Lower lobe of right lung (tissue), 2 donors: ENCODE results near the gene DNAJB13. TPM values are rescaled to one million over a fixed set of nuclear protein-coding genes. Genes with fewer than 3 reads are reported as not detected.

Experiments used
- ATAC-seq, 2 donors: fragments of 200-7000 bp; cut with Tn5 transposase; one replicate each; pipeline ENCODE4 v1.9.1; 2020 to 2022; ENCODE audit warnings: mild to moderate bottlenecking in 2 of 2, moderate library complexity in 2 of 2
- DNase-seq: peaks from one replicate; pipeline ENCODE4 v3.0.0-alpha.2; 2020
- H3K27ac ChIP-seq: fragments of 200-600 bp; one replicate; pipeline ENCODE4 v1.8.0; 2022
- H3K27me3 ChIP-seq: fragments of 200-600 bp; one replicate; pipeline ENCODE4 v1.8.0; 2022; ENCODE audit warnings: low read depth
- H3K36me3 ChIP-seq: fragments of 200-600 bp; one replicate; pipeline ENCODE4 v1.8.0; 2022; ENCODE audit warnings: mild to moderate bottlenecking
- H3K4me1 ChIP-seq: fragments of 200-600 bp; one replicate; pipeline ENCODE4 v1.8.0; 2022
- H3K4me3 ChIP-seq: fragments of 200-600 bp; one replicate; pipeline ENCODE4 v1.8.0; 2022; ENCODE audit warnings: mild to moderate bottlenecking
- H3K9me3 ChIP-seq: fragments of 200-600 bp; one replicate; pipeline ENCODE4 v1.8.0; 2022
- intact Hi-C: fragments of 100-400 bp; cut with DNase I; formaldehyde crosslinking; loops from one replicate; pipeline ENCODE4 v1.11.0; 2022
- total RNA-seq: library from RNA; stranded (reverse); fragmentation: NEBNext Ultra II Directional; extraction: Animal tissue kit (Norgen Biotek cat#: 25700); gene quantifications from one replicate; pipeline ENCODE4 v1.2.1, GENCODE V29; 2021
- TF ChIP-seq, protein P1 (sequence below): fragments of 200-600 bp; IDR thresholded peaks from one replicate; pipeline ENCODE4 v1.8.0; 2022; ENCODE audit warnings: antibody characterized with exemption, mild to moderate bottlenecking
- donor health status: DM: no; HTN: yes; CAD: no; lungs with severe emphysema.

The DNAJB13 gene
- total RNA-seq, 1 donor from 2014 or later, result 7.5 TPM

DNA sequence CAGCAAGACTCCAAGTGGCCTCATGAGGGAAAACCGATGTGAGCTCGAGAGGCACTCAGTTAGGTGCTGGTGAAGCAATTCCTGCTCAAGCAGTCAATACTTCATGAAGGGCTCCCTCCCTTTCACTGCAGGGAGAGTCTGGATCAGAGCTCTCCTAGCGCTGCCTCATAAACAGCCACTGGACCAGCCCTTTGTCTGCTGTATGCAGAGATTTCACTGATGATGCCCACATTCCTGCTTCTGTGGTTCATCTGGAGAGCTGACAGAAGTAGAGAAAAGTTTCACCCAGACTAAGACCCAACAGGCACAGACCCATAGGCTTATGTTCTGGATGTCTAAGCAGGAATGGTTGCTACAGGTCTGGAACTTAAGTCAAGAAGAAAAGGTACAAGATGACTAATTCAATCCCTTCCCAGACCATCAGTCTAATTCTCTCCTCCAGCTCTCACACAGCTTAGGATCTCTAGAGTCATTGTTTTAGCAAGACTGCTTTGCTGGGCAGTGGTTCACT, 27.8 kb downstream of the DNAJB13 start:
- H3K27ac ChIP-seq, result peak overlapping the region; percentile 93
- TF ChIP-seq, protein P1, sequence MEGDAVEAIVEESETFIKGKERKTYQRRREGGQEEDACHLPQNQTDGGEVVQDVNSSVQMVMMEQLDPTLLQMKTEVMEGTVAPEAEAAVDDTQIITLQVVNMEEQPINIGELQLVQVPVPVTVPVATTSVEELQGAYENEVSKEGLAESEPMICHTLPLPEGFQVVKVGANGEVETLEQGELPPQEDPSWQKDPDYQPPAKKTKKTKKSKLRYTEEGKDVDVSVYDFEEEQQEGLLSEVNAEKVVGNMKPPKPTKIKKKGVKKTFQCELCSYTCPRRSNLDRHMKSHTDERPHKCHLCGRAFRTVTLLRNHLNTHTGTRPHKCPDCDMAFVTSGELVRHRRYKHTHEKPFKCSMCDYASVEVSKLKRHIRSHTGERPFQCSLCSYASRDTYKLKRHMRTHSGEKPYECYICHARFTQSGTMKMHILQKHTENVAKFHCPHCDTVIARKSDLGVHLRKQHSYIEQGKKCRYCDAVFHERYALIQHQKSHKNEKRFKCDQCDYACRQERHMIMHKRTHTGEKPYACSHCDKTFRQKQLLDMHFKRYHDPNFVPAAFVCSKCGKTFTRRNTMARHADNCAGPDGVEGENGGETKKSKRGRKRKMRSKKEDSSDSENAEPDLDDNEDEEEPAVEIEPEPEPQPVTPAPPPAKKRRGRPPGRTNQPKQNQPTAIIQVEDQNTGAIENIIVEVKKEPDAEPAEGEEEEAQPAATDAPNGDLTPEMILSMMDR, result no peak
- no peaks in the 10 kb centered on the region for H3K27me3 ChIP-seq
- intact Hi-C loops, result no loop called here
- H3K4me3 ChIP-seq, result no peak overlapping the region
- ATAC-seq (no peak), DNase-seq (no peak)
- peaks cover 60% of the 10 kb centered on the region for H3K4me1 ChIP-seq
- H3K9me3 ChIP-seq, result no peaks in the 10 kb centered on the region
- peaks cover 56% of the 10 kb centered on the region for H3K36me3 ChIP-seq

DNA sequence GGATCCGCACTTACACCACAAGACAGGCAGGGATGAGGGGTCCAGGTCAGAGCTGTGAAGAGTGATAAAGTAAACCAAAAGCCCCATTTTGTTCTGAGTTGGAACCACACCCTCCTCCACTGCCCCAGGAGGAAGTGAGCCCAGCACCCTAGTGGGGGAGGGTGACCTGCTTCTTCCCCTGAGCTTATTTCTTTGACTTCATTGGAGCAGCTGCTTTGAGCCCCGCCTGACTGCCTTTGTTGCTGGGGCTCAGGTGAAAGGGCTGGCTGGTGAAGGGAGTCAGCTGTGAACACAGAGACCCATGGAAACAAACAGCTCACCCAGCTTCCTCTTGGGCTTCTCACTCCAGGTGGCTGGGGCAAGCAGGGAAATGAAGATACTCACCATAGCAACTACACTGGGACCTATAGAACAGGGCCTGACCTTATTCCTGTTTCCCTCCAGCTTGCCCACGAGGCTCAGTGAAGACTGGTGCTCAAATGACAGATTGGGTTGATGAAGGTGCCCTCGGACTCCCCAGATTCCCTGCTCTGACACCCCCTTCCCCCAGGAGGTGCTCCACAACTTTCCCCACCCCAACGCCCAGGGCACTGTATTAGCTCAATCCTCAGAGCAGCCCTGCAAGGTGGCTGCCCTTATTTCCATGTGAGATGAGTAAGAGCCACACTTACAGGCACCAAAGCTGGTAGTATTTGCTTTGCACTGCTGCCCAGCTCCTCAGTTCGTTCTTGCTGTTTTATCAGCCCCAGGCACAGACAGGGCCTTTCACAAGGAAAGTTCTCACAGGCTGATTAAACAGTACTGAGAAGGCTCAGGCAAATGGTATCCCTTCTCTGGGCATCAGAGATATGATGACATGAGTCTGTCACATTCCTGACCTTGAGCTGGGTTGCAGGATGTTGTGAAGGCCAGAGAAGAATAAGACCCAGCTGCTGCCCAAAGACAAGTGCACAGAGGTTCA, 29.5 kb downstream of the DNAJB13 start:
- TF ChIP-seq, protein P1, result no peak
- ATAC-seq (peak in 1 of 2 donors; percentile 29), DNase-seq (peak; percentile 77)
- H3K36me3 ChIP-seq, result peaks cover 45% of the 10 kb centered on the region
- H3K4me3 ChIP-seq, result peak overlapping the region; percentile 78
- H3K9me3 ChIP-seq, result no peaks in the 10 kb centered on the region
- H3K4me1 ChIP-seq, result peaks cover 54% of the 10 kb centered on the region
- H3K27ac ChIP-seq, result peak overlapping the region; percentile 93
- no peaks in the 10 kb centered on the region for H3K27me3 ChIP-seq
- intact Hi-C loops, result no loop called here

DNA sequence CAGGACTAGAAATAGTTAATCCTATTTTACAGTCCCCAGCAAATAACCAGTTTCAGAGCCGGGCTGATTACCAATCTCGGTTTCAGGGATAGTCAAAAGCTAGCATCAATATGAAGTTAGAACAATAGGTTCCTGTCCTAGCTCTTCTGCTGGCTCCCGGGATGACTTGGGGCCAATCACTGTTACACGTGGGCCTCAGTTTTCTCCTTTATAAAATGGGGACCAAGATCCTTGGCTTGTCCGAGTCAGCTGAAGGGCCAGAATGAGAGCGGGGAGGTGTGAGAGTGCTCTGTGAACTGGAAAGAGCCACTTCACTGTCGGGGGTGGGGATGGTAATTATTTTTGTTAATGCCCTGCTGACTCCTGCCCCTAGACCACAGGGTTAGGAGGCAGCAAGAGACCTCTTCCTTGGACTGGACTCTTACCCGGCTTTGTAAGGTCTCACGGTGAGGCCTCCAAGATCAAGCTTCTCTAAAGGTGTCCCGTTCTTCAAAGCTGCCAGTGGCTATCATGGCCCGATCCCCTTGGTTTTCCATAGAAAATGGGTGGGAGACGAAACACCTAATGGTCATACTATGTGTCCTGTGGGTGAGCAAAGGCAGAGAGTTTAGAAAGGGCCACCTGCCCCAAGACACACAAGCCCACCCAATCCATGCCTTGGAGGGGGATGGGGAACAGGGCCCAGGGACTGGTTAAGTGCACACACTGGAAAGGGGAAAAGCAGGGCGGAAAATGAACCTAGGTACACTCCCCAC, 30.4 kb downstream of the DNAJB13 start:
- Histone ChIP-seq H3K9me3 (no peaks in the 10 kb centered on the region), H3K4me1 (peaks cover 54% of the 10 kb centered on the region), H3K4me3 (peak overlapping the region; percentile 78), H3K27ac (peak overlapping the region; percentile 93), H3K27me3 (no peaks in the 10 kb centered on the region), H3K36me3 (peaks cover 36% of the 10 kb centered on the region)
- ATAC-seq (no peak), DNase-seq (no peak)
- intact Hi-C loops, result no loop called here
- TF ChIP-seq, protein P1, result no peak

DNA sequence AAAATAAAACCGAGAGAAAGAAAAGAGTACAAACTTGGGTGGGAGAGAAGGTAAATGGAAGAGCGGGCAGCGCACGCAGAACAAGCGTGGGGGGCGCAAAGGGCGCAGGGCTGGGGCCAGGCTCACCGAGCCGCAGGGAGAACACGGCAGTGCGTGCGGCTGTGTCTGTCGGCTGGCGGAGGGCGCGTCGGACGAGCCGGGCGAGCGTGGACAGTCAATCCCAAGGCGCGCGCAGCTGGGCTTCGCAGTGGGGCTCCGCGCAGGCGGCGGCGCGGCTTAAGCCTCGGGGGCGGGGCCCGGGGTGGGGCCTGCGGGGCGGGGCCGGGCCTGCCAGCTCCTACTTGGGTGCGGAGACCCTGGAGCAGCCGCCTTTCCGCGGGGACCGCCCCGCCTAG, 31.8 kb downstream of the DNAJB13 start, which contains the start of gene UCP2:
Gene UCP2 (minus strand): TSS at position 249 of the 395 bp plus-strand sequence. CDS start 4,465 bp downstream, outside the sequence.
- peak; percentile 94 for DNase-seq
- Histone ChIP-seq H3K9me3 (no peaks in the 10 kb centered on the region), H3K27me3 (no peaks in the 10 kb centered on the region), H3K36me3 (peaks cover 22% of the 10 kb centered on the region), H3K4me3 (peak within 1 kb of the TSS; percentile 78), H3K27ac (peak within 1 kb of the TSS; percentile 93), H3K4me1 (peaks cover 53% of the 10 kb centered on the region)
- intact Hi-C loops, result no loop called here
- peak; percentile 94 for ATAC-seq
- TF ChIP-seq, protein P1, result no peak

DNA sequence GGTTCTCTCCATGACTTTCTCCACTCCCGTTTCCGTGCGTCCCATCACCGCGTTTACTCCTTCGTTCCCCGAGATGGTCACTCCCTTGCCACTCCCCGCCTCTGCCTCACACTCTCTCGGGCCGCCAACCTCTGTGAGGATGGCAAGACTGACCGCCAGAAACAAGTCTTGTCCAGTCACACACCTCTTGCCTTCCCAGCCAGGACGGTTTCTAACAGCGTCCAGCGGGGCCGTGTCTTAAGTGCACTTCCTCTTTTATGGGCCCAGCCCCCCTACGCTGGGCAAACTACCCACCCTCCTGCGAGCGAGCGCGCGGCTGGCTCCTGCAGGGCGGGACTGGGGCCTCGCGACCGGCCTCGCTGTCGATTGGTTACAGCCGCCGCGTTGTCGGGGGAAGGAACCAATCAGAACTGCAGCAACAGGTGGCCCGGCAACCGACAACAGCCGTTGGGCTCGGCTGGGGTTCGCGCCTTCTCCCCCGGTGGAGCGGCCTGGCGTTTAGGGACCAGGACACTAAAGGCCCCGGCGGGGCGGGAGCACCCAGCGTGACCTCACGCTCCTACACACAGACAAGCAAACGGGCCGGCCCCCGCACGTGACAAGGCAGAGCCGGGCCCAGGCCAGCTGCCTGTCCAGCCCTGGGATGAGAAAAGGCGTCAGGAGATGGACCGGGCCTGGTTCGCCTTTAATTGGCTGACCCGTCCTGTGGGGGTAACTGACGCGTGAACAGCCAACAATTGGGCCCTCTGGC, 32.3 kb downstream of the DNAJB13 start:
- TF ChIP-seq, protein P1, result no peak
- Histone ChIP-seq H3K4me1 (peaks cover 48% of the 10 kb centered on the region), H3K36me3 (peaks cover 16% of the 10 kb centered on the region), H3K4me3 (peak overlapping the region; percentile 78), H3K9me3 (no peaks in the 10 kb centered on the region), H3K27ac (peak overlapping the region; percentile 93), H3K27me3 (no peaks in the 10 kb centered on the region)
- peak; percentile 95 for ATAC-seq
- peak; percentile 98 for DNase-seq
- intact Hi-C loops, result no loop called here
